ENCODE measurements around the gene VSX2. TPM values are rescaled to one million over a fixed set of nuclear protein-coding genes. Genes with fewer than 3 reads are reported as not detected.

Gene VSX2
- total and polyA plus RNA-seq, 8 donors: not detected

- no peaks in the 10 kb centered on the region for H3K36me3 ChIP-seq
- no peak overlapping the region for H3K4me3 ChIP-seq
- TF ChIP-seq EP300 (IDR thresholded peaks at IDR 0.05): no peak
- peaks cover 24 to 34% (median 29%) of the 10 kb centered on the region in 4 donors for H3K4me1 ChIP-seq
- H3K27me3 ChIP-seq: peaks cover 24 to 98% (median 88%) of the 10 kb centered on the region in 3 donors
- no peak overlapping the region for H3K27ac ChIP-seq
- no peak for DNase-seq
- WGBS, 5 donors: 10 to 19% (median 13%) methylated on average over 28 of the region's 28 CpGs
- no peaks in the 10 kb centered on the region for H3K9me3 ChIP-seq
- intact Hi-C loops (cut with DNase I; ENCODE audit: low total_unique reads): no loop called here
Observed at GRCh38 chr14:74242021-74242779, 3.0 kb downstream of the VSX2 start.

- Histone ChIP-seq H3K4me3 (no peak overlapping the region), H3K9me3 (no peaks in the 10 kb centered on the region), H3K4me1 (peaks cover 24 to 34% (median 29%) of the 10 kb centered on the region in 4 donors), H3K36me3 (no peaks in the 10 kb centered on the region), H3K27me3 (peaks cover 24 to 98% (median 85%) of the 10 kb centered on the region in 3 donors), H3K27ac (no peak overlapping the region)
- intact Hi-C loops (cut with DNase I; ENCODE audit: low total_unique reads): no loop called here
- TF ChIP-seq CTCF (IDR thresholded peaks at IDR 0.05): no peak
- no peak for DNase-seq
- 28 to 37% (median 32%) methylated on average over 4 of the region's 4 CpGs for WGBS, 5 donors
Observed at GRCh38 chr14:74242780-74243042, 3.5 kb downstream of the VSX2 start.

- Histone ChIP-seq H3K4me1 (peaks cover 24 to 34% (median 29%) of the 10 kb centered on the region in 4 donors), H3K27ac (no peak overlapping the region), H3K4me3 (no peak overlapping the region), H3K9me3 (no peaks in the 10 kb centered on the region), H3K36me3 (no peaks in the 10 kb centered on the region), H3K27me3 (peaks cover 24 to 98% (median 85%) of the 10 kb centered on the region in 3 donors)
- intact Hi-C loops (cut with DNase I; ENCODE audit: low total_unique reads): no loop called here
- TF ChIP-seq CTCF (IDR thresholded peaks at IDR 0.05): no peak
- TF ChIP-seq POLR2AphosphoS5 (IDR thresholded peaks at IDR 0.05): no peak
- no peak for TF ChIP-seq POLR2A (IDR thresholded peaks at IDR 0.05)
- no peak for TF ChIP-seq EP300 (IDR thresholded peaks at IDR 0.05)
- DNase-seq: no peak
- WGBS, 5 donors: 16 to 20% (median 17%) methylated on average over 5 of the region's 5 CpGs
Observed at GRCh38 chr14:74243051-74243450, 3.8 kb downstream of the VSX2 start.

- H3K27me3 ChIP-seq: peaks cover 20 to 98% (median 77%) of the 10 kb centered on the region in 3 donors
- intact Hi-C loops (cut with DNase I; ENCODE audit: low total_unique reads): no loop called here
- no peak for TF ChIP-seq EP300 (IDR thresholded peaks at IDR 0.05)
- TF ChIP-seq CTCF (IDR thresholded peaks at IDR 0.05): no peak
- no peak for TF ChIP-seq POLR2A (IDR thresholded peaks at IDR 0.05)
- no peaks in the 10 kb centered on the region for H3K9me3 ChIP-seq
- 6 to 12% (median 12%) methylated on average over 3 of the region's 3 CpGs for WGBS, 5 donors
- no peak overlapping the region for H3K27ac ChIP-seq
- H3K36me3 ChIP-seq: no peaks in the 10 kb centered on the region
- DNase-seq: no peak
- H3K4me1 ChIP-seq: peaks cover 24 to 32% (median 29%) of the 10 kb centered on the region in 4 donors
- H3K4me3 ChIP-seq: no peak overlapping the region
Observed at GRCh38 chr14:74244115-74244514, 4.9 kb downstream of the VSX2 start.

- DNase-seq: no peak
- Histone ChIP-seq H3K36me3 (no peaks in the 10 kb centered on the region), H3K4me1 (peaks cover 15 to 21% (median 20%) of the 10 kb centered on the region in 4 donors), H3K27me3 (peaks cover 8 to 89% (median 66%) of the 10 kb centered on the region in 3 donors), H3K9me3 (no peaks in the 10 kb centered on the region), H3K4me3 (no peak overlapping the region), H3K27ac (no peak overlapping the region)
- WGBS, 5 donors: 21 to 71% (median 57%) methylated on average over 2 to 7 of the region's 7 CpGs
- intact Hi-C loops (cut with DNase I; ENCODE audit: low total_unique reads): no loop called here
- TF ChIP-seq POLR2A (IDR thresholded peaks at IDR 0.05) (no peak), EP300 (IDR thresholded peaks at IDR 0.05) (no peak), POLR2AphosphoS5 (IDR thresholded peaks at IDR 0.05) (no peak)
Observed at GRCh38 chr14:74245292-74245691, 6.0 kb downstream of the VSX2 start.
